Ishikawa (cell line): ENCODE results near the gene KLK15.

Source experiments
- CEBPB ChIP-seq: IDR thresholded peaks from 2 replicates; pipeline ENCODE4 v1.6.1; 2012
- TAF1 ChIP-seq: IDR thresholded peaks from 2 replicates; pipeline ENCODE4 v1.6.1; 2012; ENCODE audit warnings: low read depth, mild to moderate bottlenecking

DNA sequence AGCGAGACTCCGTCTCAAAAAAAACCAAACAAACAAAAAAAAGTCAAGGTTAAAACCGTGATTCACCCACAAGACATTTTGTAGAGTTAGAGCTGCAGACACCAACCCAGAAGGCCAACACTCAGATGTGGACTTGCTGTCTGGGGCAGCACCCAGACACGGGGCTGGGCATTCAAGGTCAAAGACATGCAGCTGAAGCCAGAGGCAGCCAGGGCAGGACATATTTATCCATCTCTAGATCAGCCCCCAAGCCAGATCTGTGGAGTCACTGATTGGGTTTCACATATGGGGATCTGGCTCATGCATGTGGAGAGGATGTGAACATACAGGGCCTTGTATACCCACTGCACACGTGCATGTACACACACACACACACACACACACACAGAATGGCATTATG, 3.6 kb downstream of the KLK15 start:
- TF ChIP-seq TAF1 (no peak), CEBPB (no peak)
